HG03342 (cell line): ENCODE results near the gene KCNA2.

ENCODE experiments used
- ATAC-seq: cut with Tn5 transposase; IDR thresholded peaks from one replicate; pipeline ENCODE4 v1.9.1; 2021; ENCODE audit warnings: mild to moderate bottlenecking, moderate library complexity; ENCODE audit not compliant: unreplicated experiment

KCNA2 gene

GRCh38 chr1:110573314-110573713 is 32.8 kb downstream of the KCNA2 start:
- ATAC-seq: no peak

- no peak for ATAC-seq
These were observed 33.4 kb downstream of the KCNA2 start for GRCh38 chr1:110572751-110573150.

GRCh38 chr1:110570901-110571300 is 35.3 kb downstream of the KCNA2 start:
- ATAC-seq: no peak

DNA sequence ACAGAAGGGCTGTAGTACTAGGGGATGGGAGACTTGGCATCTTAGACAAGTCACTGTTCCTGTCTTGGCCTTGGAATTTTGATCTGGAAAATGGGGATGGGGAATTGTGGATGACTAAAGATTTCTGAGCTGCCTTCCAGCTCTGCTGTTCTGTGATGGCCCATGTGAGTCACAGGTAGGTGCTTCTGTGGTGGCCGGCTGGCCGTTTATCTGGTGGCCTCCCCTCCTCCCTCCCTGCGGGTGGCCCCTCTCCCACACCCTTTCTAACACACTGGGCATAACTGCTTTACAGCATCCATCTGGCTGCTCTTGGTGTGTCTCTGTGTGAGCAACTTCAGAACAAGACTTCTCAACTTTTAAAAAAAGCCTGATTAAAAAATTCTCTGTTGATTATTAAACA is 35.9 kb downstream of the KCNA2 start:
- ATAC-seq: no peak

DNA sequence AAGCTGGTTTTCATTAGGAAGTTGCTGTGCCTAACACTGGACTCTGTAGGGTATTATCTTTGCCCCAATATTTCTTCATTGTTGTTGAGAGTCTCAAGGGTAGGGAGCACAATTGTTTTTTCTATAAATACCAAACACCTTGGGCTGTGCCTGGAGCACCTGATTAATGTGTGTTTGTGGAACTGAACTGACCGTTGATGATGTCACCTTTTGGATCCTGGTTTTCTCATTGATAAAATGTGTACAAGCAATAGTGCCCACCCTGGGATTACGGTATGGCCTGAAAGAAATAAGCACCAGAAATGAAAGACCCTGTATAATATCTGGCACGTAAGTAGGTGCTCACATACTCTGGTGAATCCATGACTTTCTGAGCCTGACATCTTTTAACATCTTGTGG is 39.3 kb downstream of the KCNA2 start:
- no peak for ATAC-seq

DNA sequence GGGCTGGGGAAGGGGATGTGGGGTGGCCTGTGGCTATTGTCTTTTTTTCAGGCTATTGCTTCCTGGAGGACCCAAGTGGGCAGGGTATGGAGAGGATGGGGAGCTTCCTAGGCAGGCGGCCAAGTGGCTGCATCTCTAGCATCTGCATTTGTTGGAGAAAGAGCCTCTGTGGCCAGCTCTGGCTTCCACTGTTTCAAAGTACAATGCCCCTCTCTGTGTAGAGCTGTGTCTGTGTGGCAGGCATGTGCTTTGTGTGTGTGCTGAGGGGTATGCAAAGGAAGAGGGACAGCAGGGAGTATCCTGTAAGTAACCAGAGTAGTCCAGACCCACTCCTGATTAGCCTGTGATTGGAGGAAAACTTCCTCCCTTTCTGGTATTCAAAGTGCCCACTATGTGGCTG is 40.6 kb downstream of the KCNA2 start:
- no peak for ATAC-seq

GRCh38 chr1:110563089-110563488 is 43.1 kb downstream of the KCNA2 start:
- no peak for ATAC-seq

DNA sequence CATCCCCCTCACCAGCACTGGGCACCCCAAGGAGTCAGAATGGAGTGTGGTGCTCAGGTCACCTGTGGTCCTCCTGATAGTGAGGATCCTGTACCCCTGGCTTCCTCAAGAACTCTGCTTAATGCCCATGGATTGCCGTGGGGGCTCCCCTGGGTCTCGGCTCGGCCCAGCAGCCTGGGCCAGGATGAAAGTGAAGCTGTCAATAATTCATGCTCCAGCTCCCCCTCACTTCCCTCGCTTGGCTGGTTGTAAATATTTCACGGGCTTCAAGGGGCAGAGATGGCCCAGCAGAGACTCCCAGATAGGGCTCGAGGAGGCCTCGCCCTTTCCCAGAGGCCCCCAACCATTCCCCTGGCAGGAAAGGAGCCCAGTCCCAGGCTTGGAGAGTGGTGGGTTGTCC is 44.6 kb downstream of the KCNA2 start:
- no peak for ATAC-seq

DNA sequence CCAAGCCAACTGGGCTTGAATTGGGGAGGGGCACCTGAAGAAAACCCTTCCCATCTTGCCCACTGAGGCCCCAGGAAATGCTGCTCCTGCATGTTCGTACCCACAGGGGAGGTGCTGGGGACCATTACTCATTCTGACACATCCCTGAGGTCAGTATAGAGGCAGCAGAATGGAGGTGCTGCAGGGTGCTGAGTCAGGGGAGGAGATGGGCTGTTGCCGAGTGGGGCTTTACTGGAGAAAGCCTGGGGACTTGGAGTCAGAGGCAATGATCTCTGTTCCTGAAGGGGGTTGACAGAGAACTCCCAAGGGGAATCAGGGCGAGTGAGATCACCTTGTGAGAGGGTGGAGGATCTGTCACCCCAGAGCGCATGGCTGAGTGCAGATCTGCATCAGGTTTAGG is 47.0 kb downstream of the KCNA2 start:
- no peak for ATAC-seq

- ATAC-seq: no peak
These were observed 48.7 kb downstream of the KCNA2 start for GRCh38 chr1:110557481-110557880.

DNA sequence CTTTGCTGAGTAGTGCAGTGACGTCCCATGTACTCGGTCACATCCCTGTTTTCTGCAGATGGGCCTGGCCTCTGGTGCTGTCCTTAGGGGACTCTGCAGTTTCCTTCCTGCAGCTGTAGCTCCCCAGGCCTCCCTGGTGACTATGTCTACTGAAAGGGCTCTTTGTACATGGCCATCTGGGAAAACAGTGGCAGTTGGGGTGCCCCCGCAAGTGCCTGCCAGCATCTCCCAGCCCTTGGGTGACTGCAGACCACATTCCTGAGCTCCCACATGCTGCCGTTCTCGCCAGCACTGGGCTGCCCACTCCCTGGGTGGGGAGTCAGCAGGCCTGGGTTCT is 49.7 kb downstream of the KCNA2 start:
- ATAC-seq: no peak

DNA sequence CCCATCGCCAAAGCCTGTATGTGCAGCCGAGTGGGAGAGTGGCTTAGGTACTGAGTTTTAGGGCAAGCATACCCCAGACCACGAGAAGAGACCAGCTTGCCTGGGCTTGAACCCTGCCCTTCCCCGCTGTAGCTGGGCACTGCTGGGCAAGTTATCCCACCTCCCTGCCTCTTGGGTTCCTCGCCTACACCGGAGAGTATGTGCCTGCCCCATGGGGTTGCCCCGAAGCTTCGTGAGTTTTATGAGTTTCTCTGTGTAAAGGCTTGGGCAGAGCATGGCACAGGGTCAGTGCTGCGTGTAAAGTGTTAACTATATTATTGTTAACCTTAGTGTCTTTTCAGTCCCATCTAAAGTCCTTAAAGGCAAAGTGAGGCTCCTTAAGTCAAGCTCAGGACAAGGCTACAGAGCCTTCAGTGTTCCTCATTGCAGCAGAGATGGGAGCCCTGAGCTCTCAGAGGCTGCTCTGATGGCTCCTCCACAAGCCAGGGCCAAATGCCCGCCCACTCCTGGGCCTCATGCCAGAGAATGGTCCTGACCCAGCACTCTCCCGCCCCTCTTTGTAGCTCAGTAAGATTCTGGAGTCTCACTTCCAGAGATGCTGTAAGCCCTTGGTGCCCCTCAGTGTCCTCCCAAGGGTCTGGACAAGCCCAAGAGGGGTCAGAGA is 50.2 kb downstream of the KCNA2 start:
- no peak for ATAC-seq

DNA sequence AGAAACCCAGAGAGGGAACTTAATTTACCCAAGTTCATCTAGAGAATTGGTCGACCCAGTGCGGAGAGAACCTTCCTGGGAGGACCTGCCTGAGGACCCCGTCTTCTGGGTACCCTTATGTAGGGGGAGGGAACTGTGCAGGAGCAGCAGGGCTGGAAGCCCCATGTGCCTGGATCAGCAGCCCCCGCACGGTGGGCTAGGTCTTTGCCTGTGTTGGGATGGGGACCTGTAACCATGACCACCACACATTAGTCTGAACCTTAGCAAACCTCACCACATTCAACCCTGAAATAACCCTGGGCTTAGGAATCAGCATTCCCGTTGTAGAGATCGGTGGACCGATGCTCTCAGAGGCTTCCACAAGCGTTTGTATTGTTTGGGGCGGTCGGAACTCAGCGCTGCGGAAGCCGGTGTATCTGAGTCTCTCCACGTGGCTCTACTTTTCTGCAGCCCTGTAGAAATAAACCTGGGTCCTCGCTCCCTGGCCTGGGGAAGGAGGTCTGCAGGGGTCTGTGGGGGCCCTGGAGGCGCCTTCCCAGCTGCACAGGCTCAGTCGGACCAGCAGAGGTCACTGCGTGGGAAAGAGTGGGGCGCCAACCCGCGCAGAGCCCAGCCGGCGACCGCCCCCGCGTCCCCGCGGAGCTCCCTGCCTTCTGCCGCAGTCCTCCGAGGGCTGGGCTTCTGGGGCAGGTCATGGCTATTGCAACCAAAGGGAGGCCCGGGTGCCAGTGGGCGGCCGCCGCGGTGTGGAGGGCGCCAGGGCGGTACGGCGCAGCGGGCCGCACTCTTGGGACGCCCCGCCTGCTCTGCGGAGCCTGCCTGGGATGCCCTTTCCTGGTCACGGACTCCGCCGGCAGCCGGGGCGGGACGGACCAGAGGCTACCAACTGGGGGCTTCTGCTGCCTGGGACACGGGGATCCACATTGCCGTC is 51.0 kb downstream of the KCNA2 start:
- no peak for ATAC-seq

- ATAC-seq: no peak
These were observed 54.8 kb downstream of the KCNA2 start for GRCh38 chr1:110551278-110551809.

GRCh38 chr1:110549831-110550230 is 56.3 kb downstream of the KCNA2 start:
- ATAC-seq: no peak

DNA sequence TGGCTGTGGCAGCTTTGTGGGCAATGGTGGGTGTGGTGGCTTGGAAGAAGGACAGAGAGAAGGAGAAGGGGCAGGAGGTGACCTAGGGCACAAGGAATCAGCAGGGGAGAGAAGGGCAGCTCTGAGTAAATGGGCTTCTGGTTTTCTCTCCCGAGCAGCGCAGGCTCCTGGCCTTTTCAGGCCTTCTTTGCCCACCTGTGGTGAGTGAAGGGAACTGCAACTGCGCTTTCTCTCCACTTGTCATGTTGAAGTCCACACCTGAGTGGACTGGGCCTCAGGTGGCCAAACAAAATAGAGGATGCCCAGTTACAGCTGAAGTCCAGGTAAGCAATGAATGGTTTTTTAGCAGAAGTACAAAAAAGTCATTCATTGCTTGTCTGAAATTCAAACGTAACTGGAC is 57.8 kb downstream of the KCNA2 start:
- ATAC-seq: no peak

DNA sequence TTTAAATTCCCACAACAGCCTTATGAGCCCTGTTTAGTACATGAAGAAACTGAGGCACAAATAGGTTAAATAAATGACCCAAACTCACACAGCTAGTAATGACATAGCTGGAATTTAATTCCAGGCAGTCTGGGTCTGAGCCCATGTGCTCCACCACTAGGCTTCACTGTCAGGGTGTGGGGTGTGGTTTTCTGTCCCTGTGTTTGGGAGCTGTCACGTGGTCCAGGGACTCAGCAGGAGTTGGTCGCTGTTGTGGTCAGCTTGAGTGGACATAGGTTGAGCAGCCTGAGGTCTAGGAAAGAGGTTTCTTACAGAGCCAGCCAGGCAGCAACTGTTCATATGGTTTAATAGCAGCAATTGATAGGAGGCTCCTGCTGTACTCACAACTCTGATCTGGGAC is 59.1 kb downstream of the KCNA2 start:
- no peak for ATAC-seq

DNA sequence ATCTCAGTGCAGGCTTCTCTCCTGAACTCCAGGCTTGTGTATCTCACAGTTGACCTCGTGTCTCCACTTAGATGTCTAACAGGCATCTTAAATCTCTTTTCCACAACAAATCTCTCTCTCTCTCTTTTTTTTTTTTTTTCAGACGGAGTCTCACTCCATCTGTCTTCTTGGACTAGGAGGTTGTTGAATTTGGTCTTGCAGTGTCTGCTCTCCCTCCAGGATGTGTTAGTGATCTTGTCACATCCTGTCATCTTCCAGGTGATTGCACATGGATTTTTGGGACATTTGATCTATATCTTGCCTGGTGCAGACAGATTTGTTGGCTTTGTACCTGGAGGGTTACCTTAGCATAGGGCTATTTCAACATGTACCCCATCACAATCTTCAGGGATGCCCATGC is 60.7 kb downstream of the KCNA2 start:
- ATAC-seq: no peak

DNA sequence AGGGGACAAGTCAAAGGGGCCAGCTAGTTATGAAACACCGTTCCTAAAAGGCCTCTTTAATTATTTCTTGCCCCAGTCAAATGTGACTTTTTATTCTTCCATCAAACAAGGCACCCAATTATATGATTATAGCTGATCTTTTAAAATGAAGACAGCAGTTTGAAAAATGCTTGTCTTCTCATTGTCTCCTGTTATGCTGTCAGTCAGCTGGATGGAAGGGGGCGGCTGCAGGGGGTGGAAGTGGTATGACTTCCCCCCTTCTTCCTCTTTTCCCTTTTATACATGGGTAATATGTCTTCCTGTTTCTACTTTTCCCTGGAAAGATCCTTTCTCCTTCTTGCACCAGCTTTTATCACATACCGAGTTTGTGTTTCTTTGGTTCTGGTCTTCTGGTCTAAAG is 61.4 kb downstream of the KCNA2 start:
- no peak for ATAC-seq
